GM21576 (cell line): ENCODE results near the gene ELL2.

Source experiments
- ATAC-seq: cut with Tn5 transposase; IDR thresholded peaks from one replicate; pipeline ENCODE4 v1.9.1; 2021; ENCODE audit warnings: mild to moderate bottlenecking, moderate library complexity; ENCODE audit not compliant: unreplicated experiment

ELL2 gene

GRCh38 chr5:95883185-95884016 is 78.2 kb downstream of the ELL2 start:
- peak; percentile 43 for ATAC-seq

- ATAC-seq = no peak
Measured at GRCh38 chr5:95881833-95882232, 79.8 kb downstream of the ELL2 start.

- no peak for ATAC-seq
Measured at GRCh38 chr5:95880081-95880926, 81.3 kb downstream of the ELL2 start.

- no peak for ATAC-seq
Measured at GRCh38 chr5:95879661-95880060, 82.0 kb downstream of the ELL2 start.

- no peak for ATAC-seq
Measured at GRCh38 chr5:95878417-95879323, 83.0 kb downstream of the ELL2 start.

- ATAC-seq = no peak
Measured at GRCh38 chr5:95876782-95877181, 84.9 kb downstream of the ELL2 start.

GRCh38 chr5:95874246-95874645 is 87.4 kb downstream of the ELL2 start:
- no peak for ATAC-seq

- no peak for ATAC-seq
Measured at GRCh38 chr5:95873351-95873750, 88.3 kb downstream of the ELL2 start.

GRCh38 chr5:95872346-95873268 is 89.0 kb downstream of the ELL2 start:
- no peak for ATAC-seq

GRCh38 chr5:95871146-95871806 is 90.4 kb downstream of the ELL2 start:
- no peak for ATAC-seq

GRCh38 chr5:95870105-95870672 is 91.5 kb downstream of the ELL2 start:
- peak; percentile 67 for ATAC-seq

- peak; percentile 46 for ATAC-seq
Measured at GRCh38 chr5:95869173-95869855, 92.3 kb downstream of the ELL2 start.

GRCh38 chr5:95868136-95868535 is 93.5 kb downstream of the ELL2 start:
- no peak for ATAC-seq

- ATAC-seq = no peak
Measured at GRCh38 chr5:95866435-95867040, 95.1 kb downstream of the ELL2 start.

- no peak for ATAC-seq
Measured at GRCh38 chr5:95864944-95865504, 96.6 kb downstream of the ELL2 start.

GRCh38 chr5:95864456-95864855 is 97.2 kb downstream of the ELL2 start:
- ATAC-seq = no peak

- no peak for ATAC-seq
Measured at GRCh38 chr5:95863383-95863757, 98.3 kb downstream of the ELL2 start.
